Fibroblast of the aortic adventitia (primary cell): Measurements from ENCODE around the gene DLGAP1. TPM values are rescaled to one million over a fixed set of nuclear protein-coding genes. Genes with fewer than 3 reads are reported as not detected.

Experiments
- DNase-seq: peaks from one replicate; pipeline ENCODE4 v3.0.0-alpha.2; 2010; ENCODE audit warnings: low read depth
- H3K4me3 ChIP-seq: 2 replicates; pipeline ENCODE4 v1.5.1; 2011; ENCODE audit warnings: low read depth, mild to moderate bottlenecking, control low read depth, low read length, moderate library complexity
- total RNA-seq: library from RNA; depleted of rRNA; stranded (reverse); fragments of >200 nt; gene quantifications from 2 replicates; pipeline ENCODE4 v1.2.3, GENCODE V29; 2012; ENCODE audit warnings: low replicate concordance
- TF ChIP-seq, protein P1 (sequence below): IDR thresholded peaks from 2 replicates; pipeline ENCODE4 v1.5.1; 2011; ENCODE audit warnings: mild to moderate bottlenecking, low read length, control low read depth, inconsistent platforms; ENCODE audit not compliant: insufficient read depth

DLGAP1 gene
- total RNA-seq, 1 donor: 1.4 TPM

DNA sequence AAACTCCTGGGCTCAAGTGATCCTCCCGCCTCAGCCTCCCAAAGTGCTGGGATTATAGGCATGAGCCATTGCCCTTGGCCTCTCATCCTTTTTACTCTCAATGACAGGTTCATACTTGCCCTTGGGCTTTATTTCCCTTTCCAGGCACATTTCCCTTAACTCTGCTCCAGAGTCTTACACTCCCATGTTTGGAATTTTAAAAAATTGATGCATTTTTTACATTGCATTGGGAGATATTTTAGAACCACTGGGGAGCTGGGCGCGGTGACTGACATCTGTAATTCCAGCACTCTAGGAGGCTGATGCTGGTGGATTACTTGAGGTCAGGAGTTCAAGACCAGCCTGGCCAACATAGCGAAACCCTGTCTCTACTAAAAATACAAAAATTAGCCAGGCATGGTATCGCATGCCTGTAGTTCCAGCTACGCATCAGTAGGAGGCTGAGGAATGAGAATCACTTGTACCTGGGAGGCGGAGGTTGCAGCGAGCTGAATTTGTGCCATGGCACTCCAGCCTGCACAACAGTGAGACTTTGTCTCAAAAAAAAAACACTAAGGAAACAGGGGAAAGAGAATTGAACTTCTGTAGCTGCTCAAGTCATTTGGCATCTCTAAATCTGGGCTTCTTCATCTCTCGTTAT is 986.9 kb downstream of the DLGAP1 start:
- DNase-seq: no peak
- TF ChIP-seq, protein P1, sequence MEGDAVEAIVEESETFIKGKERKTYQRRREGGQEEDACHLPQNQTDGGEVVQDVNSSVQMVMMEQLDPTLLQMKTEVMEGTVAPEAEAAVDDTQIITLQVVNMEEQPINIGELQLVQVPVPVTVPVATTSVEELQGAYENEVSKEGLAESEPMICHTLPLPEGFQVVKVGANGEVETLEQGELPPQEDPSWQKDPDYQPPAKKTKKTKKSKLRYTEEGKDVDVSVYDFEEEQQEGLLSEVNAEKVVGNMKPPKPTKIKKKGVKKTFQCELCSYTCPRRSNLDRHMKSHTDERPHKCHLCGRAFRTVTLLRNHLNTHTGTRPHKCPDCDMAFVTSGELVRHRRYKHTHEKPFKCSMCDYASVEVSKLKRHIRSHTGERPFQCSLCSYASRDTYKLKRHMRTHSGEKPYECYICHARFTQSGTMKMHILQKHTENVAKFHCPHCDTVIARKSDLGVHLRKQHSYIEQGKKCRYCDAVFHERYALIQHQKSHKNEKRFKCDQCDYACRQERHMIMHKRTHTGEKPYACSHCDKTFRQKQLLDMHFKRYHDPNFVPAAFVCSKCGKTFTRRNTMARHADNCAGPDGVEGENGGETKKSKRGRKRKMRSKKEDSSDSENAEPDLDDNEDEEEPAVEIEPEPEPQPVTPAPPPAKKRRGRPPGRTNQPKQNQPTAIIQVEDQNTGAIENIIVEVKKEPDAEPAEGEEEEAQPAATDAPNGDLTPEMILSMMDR: no peak
- H3K4me3 ChIP-seq: no peak overlapping the region

DNA sequence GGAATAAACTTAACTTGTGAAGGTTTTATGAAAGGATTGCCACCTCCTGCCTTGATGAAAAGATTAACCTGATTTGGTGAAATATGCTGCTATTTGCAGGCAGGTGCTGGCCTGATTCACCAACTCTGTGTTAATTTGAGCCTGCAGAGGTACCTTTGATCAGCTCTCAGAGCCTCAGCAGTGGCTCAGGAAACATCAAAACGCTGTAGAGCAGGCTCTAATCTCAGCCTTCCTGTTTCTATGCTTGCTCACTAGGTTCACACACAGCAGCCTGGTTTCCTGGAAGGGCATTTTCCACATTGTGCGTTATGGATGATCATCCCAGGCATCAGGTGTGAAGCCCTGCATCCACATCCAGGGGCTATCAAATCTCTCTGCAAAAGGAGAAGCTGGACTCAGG is 988.2 kb downstream of the DLGAP1 start:
- no peak overlapping the region for H3K4me3 ChIP-seq
- DNase-seq: peak; percentile 11
- TF ChIP-seq, protein P1: no peak

DNA sequence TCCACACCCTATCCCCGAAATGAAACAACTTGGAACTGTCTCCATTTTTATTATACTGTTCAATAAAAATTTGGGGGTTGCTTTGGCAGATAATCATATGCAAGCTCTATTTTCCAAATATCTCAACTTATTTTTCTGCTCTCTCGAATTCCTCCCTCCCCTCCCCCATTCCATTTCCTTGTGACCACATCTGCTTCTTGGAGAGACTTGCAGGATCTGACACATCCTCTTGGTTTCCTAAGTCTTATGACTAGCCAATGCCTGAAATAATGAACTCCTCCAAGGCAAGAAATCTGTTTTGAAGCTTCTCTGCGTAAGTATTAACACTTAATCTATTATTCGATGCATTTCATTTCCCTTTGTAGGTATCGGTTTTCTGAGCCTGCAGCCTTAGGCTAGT is 989.1 kb downstream of the DLGAP1 start:
- TF ChIP-seq, protein P1: no peak
- H3K4me3 ChIP-seq: peak overlapping the region; percentile 0
- DNase-seq: peak; percentile 91

DNA sequence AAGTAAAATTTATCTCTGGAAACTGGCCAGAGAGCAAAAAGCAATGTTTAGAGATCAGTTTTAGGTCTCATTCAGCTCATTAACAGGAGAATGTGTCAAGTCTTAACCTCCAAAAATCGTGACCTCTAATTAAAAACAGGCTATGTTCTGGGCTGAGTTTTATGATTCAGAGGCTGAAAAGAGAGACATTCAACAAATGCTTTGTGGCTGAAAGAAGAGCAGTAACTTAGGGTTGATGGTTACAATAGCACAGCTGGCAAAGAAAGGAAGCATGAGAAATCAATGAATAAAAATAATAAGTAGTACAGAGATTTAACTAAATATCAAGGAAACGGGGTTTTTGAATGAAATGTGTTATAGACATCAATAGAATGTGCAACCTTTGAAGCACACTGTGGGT is 992.1 kb downstream of the DLGAP1 start:
- TF ChIP-seq, protein P1: no peak
- DNase-seq: peak; percentile 59
- H3K4me3 ChIP-seq: no peak overlapping the region

DNA sequence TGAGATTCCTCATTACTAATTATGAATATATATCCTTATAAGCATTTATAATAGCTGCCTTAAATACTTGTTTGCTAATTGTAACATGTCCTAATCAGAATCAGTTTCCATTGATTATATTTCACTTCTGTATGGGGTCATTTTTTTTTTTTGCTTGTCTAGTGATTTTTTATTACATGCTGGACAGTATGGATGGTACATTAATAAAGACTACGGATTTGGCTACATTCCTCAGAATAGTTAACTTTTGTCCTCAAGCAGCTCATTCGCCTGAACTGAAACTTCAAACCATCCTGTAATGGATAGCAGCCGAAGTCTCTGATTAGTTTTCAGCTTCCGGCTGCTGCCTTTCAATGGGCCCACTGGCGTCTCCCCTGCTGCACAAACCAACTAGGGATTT is 993.4 kb downstream of the DLGAP1 start:
- DNase-seq: no peak
- H3K4me3 ChIP-seq: no peak overlapping the region
- TF ChIP-seq, protein P1: no peak

DNA sequence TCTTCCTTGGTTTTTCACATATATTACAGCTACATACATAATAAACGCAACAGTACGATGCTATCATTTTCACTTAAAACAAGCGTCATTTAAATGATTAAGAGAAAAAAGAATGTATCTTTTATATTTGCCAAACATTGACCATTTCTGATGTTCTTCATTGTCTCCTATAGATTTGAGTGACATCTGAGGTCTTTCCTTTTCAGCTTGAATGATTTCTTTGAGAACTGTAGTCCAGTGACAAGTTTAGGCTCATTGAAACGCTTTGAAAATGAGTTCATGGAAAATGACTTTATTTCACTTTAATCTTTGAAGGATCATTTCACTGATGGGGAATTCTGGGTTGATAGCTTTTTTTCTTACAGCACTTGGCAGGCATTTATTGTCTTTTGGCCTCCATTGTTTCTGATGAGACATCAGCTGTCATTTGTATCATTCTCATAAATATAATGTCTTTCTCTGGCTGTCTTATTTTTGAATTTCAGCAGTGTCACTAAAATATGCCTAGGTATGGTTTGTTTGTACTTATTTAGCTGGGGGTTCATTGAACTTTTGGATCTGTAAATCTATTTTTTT is 994.2 kb downstream of the DLGAP1 start:
- no peak overlapping the region for H3K4me3 ChIP-seq
- TF ChIP-seq, protein P1: no peak
- DNase-seq: peak; percentile 4
